Measurements from ENCODE around the gene LIF.
A peak's percentile ranks its signal among the peaks of the same experiment; 100 is the strongest.
"Not testable (repeated sequence)": the region's sequence is repeated elsewhere in the genome, so short reads cannot be mapped to it uniquely, and the experiment has no call there.

Gene LIF

GRCh38 chr22:30234325-30234724 lies 12.2 kb downstream of the LIF start:
- H3K79me1 ChIP-seq (replicated peaks; ENCODE audit: low read length, poor library complexity, severe bottlenecking); H4K8ac ChIP-seq (ENCODE audit: low read length); H2AFZ ChIP-seq (ENCODE audit: low read depth, low read length): not testable (repeated sequence)

DNA sequence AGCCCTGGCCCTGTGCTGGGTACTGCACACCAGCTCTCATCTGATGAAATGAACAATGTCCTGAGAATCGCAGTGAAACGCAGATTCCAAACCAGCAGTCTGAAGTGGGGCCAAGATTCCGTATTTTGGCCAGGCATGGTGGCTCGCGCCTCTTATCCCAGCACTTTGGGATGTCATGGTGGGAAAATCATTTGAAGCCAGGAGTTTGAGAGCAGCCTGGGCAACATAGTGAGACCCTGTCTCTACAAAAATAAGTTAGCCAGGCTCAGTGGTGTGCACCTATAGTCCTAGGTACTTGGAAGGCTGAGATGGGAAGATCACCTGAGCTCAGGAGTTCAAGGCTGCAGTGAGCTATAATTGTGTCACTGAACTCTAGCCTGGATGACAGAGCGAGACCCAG lies 13.0 kb downstream of the LIF start:
- no peak overlapping the region for H4K91ac ChIP-seq (ENCODE audit: low read length)
- H3K9ac ChIP-seq (ENCODE audit: low read length), result no peak overlapping the region
- no peak overlapping the region for H3K18ac ChIP-seq (ENCODE audit: low read depth in 1 of 2, low read length in 2 of 2)
- peaks cover 45% of the 10 kb centered on the region for H3K4me1 ChIP-seq (ENCODE audit: control insufficient read depth, insufficient read depth, low read depth, low read length)
- no peak overlapping the region for H3K14ac ChIP-seq (ENCODE audit: low read length in 2 of 2)
- H3K9me3 ChIP-seq (ENCODE audit: control insufficient read depth, low read length), result no peaks in the 10 kb centered on the region
- no peak overlapping the region for H4K8ac ChIP-seq (ENCODE audit: low read length)
- H2BK120ac ChIP-seq (ENCODE audit: low read depth, low read length), result no peak overlapping the region
- no peak overlapping the region for H3K4me2 ChIP-seq (ENCODE audit: low read length, poor library complexity, severe bottlenecking)
- peak overlapping the region in 1 of 2 experiments; percentile 12 for H2BK12ac ChIP-seq (ENCODE audit: low read length in 2 of 2)
- H3K27me3 ChIP-seq (ENCODE audit: control insufficient read depth in 1 of 2, insufficient read depth in 1 of 2, low read length in 2 of 2), result peaks cover 0 to 6% of the 10 kb centered on the region in 2 experiments
- no peak overlapping the region for H3K4me3 ChIP-seq (ENCODE audit: insufficient read depth in 1 of 2, low read depth in 1 of 2, low read length in 2 of 2)
- H3K79me1 ChIP-seq (replicated peaks; ENCODE audit: low read length, poor library complexity, severe bottlenecking), result peaks cover 2% of the 10 kb centered on the region
- no peak for DNase-seq
- no peak overlapping the region for H2BK15ac ChIP-seq (ENCODE audit: low read depth, poor library complexity, severe bottlenecking)
- H3K23ac ChIP-seq (ENCODE audit: low read length in 2 of 2), result no peak overlapping the region
- 93% methylated on average over 6 of the region's 6 CpGs for WGBS
- peak overlapping the region; percentile 1 for H3K27ac ChIP-seq (ENCODE audit: low read length, poor library complexity, severe bottlenecking)
- H3K4ac ChIP-seq (ENCODE audit: low read depth in 1 of 2, low read length in 2 of 2), result no peak overlapping the region
- H3K36me3 ChIP-seq (ENCODE audit: control insufficient read depth in 1 of 2, insufficient read depth in 2 of 2, low read depth in 1 of 2, low read length in 2 of 2), result no peaks in the 10 kb centered on the region
- H2BK5ac ChIP-seq (ENCODE audit: low read depth, low read length, poor library complexity, severe bottlenecking), result peak overlapping the region; percentile 32
- no peak overlapping the region for H2AFZ ChIP-seq (ENCODE audit: low read depth, low read length)
- peak overlapping the region; percentile 65 for H2AK5ac ChIP-seq (ENCODE audit: low read length, severe bottlenecking)

More at GRCh38 chr22:30234325-30234724, 12.2 kb downstream of the LIF start:
- H3K14ac ChIP-seq (ENCODE audit: low read length in 2 of 2); H3K9ac ChIP-seq (ENCODE audit: low read length); H2BK12ac ChIP-seq (ENCODE audit: low read length in 2 of 2); DNase-seq; H3K9me3 ChIP-seq (ENCODE audit: control insufficient read depth, low read length); H3K4ac ChIP-seq (ENCODE audit: low read depth in 1 of 2, low read length in 2 of 2); H2BK15ac ChIP-seq (ENCODE audit: low read depth, poor library complexity, severe bottlenecking); H3K27me3 ChIP-seq (ENCODE audit: control insufficient read depth in 1 of 2, insufficient read depth in 1 of 2, low read length in 2 of 2); H3K4me2 ChIP-seq (ENCODE audit: low read length, poor library complexity, severe bottlenecking); H4K91ac ChIP-seq (ENCODE audit: low read length); H3K23ac ChIP-seq (ENCODE audit: low read length in 2 of 2); H2BK120ac ChIP-seq (ENCODE audit: low read depth, low read length); H3K18ac ChIP-seq (ENCODE audit: low read depth in 1 of 2, low read length in 2 of 2); H3K36me3 ChIP-seq (ENCODE audit: control insufficient read depth in 1 of 2, insufficient read depth in 2 of 2, low read depth in 1 of 2, low read length in 2 of 2); H3K4me3 ChIP-seq (ENCODE audit: insufficient read depth in 1 of 2, low read depth in 1 of 2, low read length in 2 of 2): not testable (repeated sequence)
- peaks cover 44% of the 10 kb centered on the region for H3K4me1 ChIP-seq (ENCODE audit: control insufficient read depth, insufficient read depth, low read depth, low read length)
- WGBS, result 100% methylated on average over 1 of the region's 3 CpGs
- peak overlapping the region; percentile 99 for H3K27ac ChIP-seq (ENCODE audit: low read length, poor library complexity, severe bottlenecking)
- peak overlapping the region; percentile 96 for H2BK5ac ChIP-seq (ENCODE audit: low read depth, low read length, poor library complexity, severe bottlenecking)
- peak overlapping the region; percentile 100 for H2AK5ac ChIP-seq (ENCODE audit: low read length, severe bottlenecking)

GRCh38 chr22:30232716-30233218 lies 13.8 kb downstream of the LIF start:
- peak overlapping the region; percentile 21 for H2BK120ac ChIP-seq (ENCODE audit: low read depth, low read length)
- H3K27me3 ChIP-seq (ENCODE audit: control insufficient read depth in 1 of 2, insufficient read depth in 1 of 2, low read length in 2 of 2), result peaks cover 0 to 6% of the 10 kb centered on the region in 2 experiments
- H3K18ac ChIP-seq (ENCODE audit: low read depth in 1 of 2, low read length in 2 of 2), result no peak overlapping the region
- H2BK15ac ChIP-seq (ENCODE audit: low read depth, poor library complexity, severe bottlenecking), result no peak overlapping the region
- H2BK12ac ChIP-seq (ENCODE audit: low read length in 2 of 2), result no peak overlapping the region
- peaks cover 2% of the 10 kb centered on the region for H3K79me1 ChIP-seq (replicated peaks; ENCODE audit: low read length, poor library complexity, severe bottlenecking)
- no peak overlapping the region for H3K9ac ChIP-seq (ENCODE audit: low read length)
- H4K91ac ChIP-seq (ENCODE audit: low read length), result peak overlapping the region; percentile 52
- H4K8ac ChIP-seq (ENCODE audit: low read length), result no peak overlapping the region
- H3K4ac ChIP-seq (ENCODE audit: low read depth in 1 of 2, low read length in 2 of 2), result no peak overlapping the region
- peak overlapping the region; percentile 65 for H2AK5ac ChIP-seq (ENCODE audit: low read length, severe bottlenecking)
- peak overlapping the region in 1 of 2 experiments; percentile 20 for H3K4me3 ChIP-seq (ENCODE audit: insufficient read depth in 1 of 2, low read depth in 1 of 2, low read length in 2 of 2)
- H2AFZ ChIP-seq (ENCODE audit: low read depth, low read length), result no peak overlapping the region
- WGBS, result 79% methylated on average over 16 of the region's 17 CpGs
- H3K4me2 ChIP-seq (ENCODE audit: low read length, poor library complexity, severe bottlenecking), result no peak overlapping the region
- H2BK5ac ChIP-seq (ENCODE audit: low read depth, low read length, poor library complexity, severe bottlenecking), result peak overlapping the region; percentile 45
- peaks cover 41% of the 10 kb centered on the region for H3K4me1 ChIP-seq (ENCODE audit: control insufficient read depth, insufficient read depth, low read depth, low read length)
- peak overlapping the region; percentile 1 for H3K27ac ChIP-seq (ENCODE audit: low read length, poor library complexity, severe bottlenecking)
- no peak overlapping the region for H3K14ac ChIP-seq (ENCODE audit: low read length in 2 of 2)
- DNase-seq, result no peak
- no peaks in the 10 kb centered on the region for H3K9me3 ChIP-seq (ENCODE audit: control insufficient read depth, low read length)
- no peak overlapping the region for H3K23ac ChIP-seq (ENCODE audit: low read length in 2 of 2)
- H3K36me3 ChIP-seq (ENCODE audit: control insufficient read depth in 1 of 2, insufficient read depth in 2 of 2, low read depth in 1 of 2, low read length in 2 of 2), result no peaks in the 10 kb centered on the region

- H2BK120ac ChIP-seq (ENCODE audit: low read depth, low read length), result no peak overlapping the region
- no peak overlapping the region for H3K23ac ChIP-seq (ENCODE audit: low read length in 2 of 2)
- 91% methylated on average over 9 of the region's 9 CpGs for WGBS
Observed at GRCh38 chr22:30230787-30231461, 15.6 kb downstream of the LIF start.

More at GRCh38 chr22:30230787-30231461, 15.6 kb downstream of the LIF start:
- no peak overlapping the region for H2AFZ ChIP-seq (ENCODE audit: low read depth, low read length)
- peak overlapping the region in 1 of 2 experiments; percentile 74 for H2BK12ac ChIP-seq (ENCODE audit: low read length in 2 of 2)
- DNase-seq, result no peak
- no peak overlapping the region for H3K27ac ChIP-seq (ENCODE audit: low read length, poor library complexity, severe bottlenecking)
- H2AK5ac ChIP-seq (ENCODE audit: low read length, severe bottlenecking), result peak overlapping the region; percentile 75
- H2BK15ac ChIP-seq (ENCODE audit: low read depth, poor library complexity, severe bottlenecking), result no peak overlapping the region
- H3K4me1 ChIP-seq (ENCODE audit: control insufficient read depth, insufficient read depth, low read depth, low read length), result peaks cover 36% of the 10 kb centered on the region
- H3K79me1 ChIP-seq (replicated peaks; ENCODE audit: low read length, poor library complexity, severe bottlenecking), result no peaks in the 10 kb centered on the region
- no peaks in the 10 kb centered on the region for H3K36me3 ChIP-seq (ENCODE audit: control insufficient read depth in 1 of 2, insufficient read depth in 2 of 2, low read depth in 1 of 2, low read length in 2 of 2)
- no peak overlapping the region for H3K9ac ChIP-seq (ENCODE audit: low read length)
- H3K18ac ChIP-seq (ENCODE audit: low read depth in 1 of 2, low read length in 2 of 2), result peak overlapping the region in 1 of 2 experiments; percentile 1
- no peak overlapping the region for H3K4ac ChIP-seq (ENCODE audit: low read depth in 1 of 2, low read length in 2 of 2)
- no peak overlapping the region for H3K4me3 ChIP-seq (ENCODE audit: insufficient read depth in 1 of 2, low read depth in 1 of 2, low read length in 2 of 2)
- no peak overlapping the region for H3K14ac ChIP-seq (ENCODE audit: low read length in 2 of 2)
- H2BK5ac ChIP-seq (ENCODE audit: low read depth, low read length, poor library complexity, severe bottlenecking), result peak overlapping the region; percentile 57
- H4K8ac ChIP-seq (ENCODE audit: low read length), result no peak overlapping the region
- H4K91ac ChIP-seq (ENCODE audit: low read length), result no peak overlapping the region
- peaks cover 0 to 6% of the 10 kb centered on the region in 2 experiments for H3K27me3 ChIP-seq (ENCODE audit: control insufficient read depth in 1 of 2, insufficient read depth in 1 of 2, low read length in 2 of 2)
- H3K4me2 ChIP-seq (ENCODE audit: low read length, poor library complexity, severe bottlenecking), result no peak overlapping the region
- H3K9me3 ChIP-seq (ENCODE audit: control insufficient read depth, low read length), result no peaks in the 10 kb centered on the region
